Measurements from ENCODE around the gene ZNF354C. TPM values are rescaled to one million over a fixed set of nuclear protein-coding genes. Genes with fewer than 3 reads are reported as not detected.
A peak's percentile ranks its signal among the peaks of the same experiment; 100 is the strongest.

ZNF354C gene
- total RNA-seq: 1 to 10 TPM; 4.8 to 6.3 TPM

DNA sequence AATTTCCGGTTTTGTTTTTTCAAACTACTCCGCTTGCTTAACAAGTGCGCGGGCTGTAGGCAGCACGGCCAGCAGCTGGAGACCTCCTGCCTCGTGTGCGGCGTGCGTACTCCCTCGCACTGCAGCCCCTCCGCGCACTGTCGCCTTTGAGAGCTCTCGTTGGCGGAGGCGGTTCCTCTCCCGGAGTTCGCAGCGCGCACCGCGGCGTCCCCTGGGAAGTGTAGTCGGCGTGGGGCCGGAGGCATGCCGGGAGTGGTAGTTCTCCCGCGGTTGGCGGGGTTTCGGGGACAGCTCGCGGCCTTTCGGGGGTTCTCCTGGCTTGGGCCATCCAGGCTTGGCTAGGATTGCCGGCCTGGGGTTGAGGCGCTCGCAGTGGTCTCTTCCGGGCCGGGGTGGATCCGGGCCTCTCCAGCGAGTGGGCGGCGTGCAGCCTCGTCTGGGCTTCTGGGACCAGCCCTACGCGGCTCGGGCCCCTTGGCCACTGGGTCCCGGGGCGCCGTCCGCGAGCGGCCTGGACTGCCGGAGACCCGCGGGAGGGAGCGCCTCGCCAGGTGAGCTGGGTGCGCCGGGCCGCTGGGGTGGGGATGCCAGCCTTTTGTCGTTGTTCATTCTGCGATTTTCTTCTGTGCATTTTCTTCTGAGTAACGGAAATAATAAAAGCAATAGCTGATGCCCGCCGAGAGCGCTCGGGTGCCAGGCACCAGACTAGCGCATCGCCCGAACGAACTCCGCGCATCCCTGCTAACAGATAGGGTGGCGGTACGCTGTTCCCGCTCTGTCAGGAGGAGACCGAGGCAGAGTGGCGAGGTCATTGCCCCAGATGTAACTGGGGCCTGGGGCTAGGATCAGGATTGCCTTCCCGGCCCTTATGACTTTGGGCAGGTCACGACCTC lies at the start of gene ZNF354C:
Gene ZNF354C (plus strand): TSS at position 258 of the 893 bp plus-strand sequence. CDS start 1,696 bp downstream, outside the sequence.
- peak; percentile 98 for ATAC-seq (replicated peaks)
- H3K27ac Mint-ChIP-seq: peak within 1 kb of the TSS; percentile 90
- H3K9me3 Mint-ChIP-seq: peaks cover 4% of the 10 kb centered on the region
- peaks cover 9% of the 10 kb centered on the region for H3K4me1 Mint-ChIP-seq
- H3K4me3 Mint-ChIP-seq: peak within 1 kb of the TSS; percentile 89
- H3K27me3 Mint-ChIP-seq: no peaks in the 10 kb centered on the region
- peaks cover 36% of the 10 kb centered on the region for H3K36me3 Mint-ChIP-seq (ENCODE audit: low read depth)

DNA sequence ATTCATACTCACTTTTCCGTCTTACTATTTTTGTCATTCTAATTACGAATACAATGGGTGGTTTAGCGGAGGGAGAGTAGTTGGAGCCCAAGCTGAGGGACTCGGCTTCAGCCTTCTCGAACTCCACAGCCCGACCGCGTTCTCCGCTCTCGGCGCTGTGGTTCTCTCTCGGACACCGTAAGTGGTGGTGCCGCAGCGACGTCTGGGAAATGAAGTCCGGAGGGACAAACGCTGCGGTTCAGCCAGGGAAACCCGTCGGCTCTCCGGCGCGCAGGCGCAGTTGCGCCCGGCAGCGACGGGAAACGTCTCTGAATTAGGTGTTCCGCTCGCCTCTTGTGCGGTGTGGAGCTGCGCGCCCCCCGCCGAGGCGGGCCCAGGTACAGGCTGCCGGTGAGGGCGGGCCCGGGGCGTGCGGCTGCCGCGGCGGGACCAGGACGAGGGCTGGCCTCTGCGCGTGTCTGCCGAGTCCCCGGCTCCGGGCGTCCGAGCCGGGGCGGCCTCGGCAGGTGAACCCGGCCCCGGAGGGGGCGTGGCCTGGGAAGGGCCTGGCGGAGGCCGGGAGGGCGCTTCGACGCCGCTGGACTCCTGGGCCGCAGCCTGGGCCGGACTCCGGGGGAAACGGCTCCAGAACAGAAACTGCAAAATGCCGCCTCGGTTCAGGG lies 36.5 kb upstream of the ZNF354C start, which contains the start of gene ZNF879:
Gene ZNF879 (plus strand): TSS at position 277 of the 662 bp plus-strand sequence. CDS start 1,201 bp downstream, outside the sequence.
- Mint-ChIP-seq H3K36me3 (ENCODE audit: low read depth) (peaks cover 39% of the 10 kb centered on the region), H3K27ac (peak within 1 kb of the TSS; percentile 88), H3K27me3 (no peaks in the 10 kb centered on the region), H3K4me3 (peak within 1 kb of the TSS; percentile 88), H3K4me1 (peaks cover 4% of the 10 kb centered on the region), H3K9me3 (peaks cover 16% of the 10 kb centered on the region)
- ATAC-seq (replicated peaks): peak; percentile 95

DNA sequence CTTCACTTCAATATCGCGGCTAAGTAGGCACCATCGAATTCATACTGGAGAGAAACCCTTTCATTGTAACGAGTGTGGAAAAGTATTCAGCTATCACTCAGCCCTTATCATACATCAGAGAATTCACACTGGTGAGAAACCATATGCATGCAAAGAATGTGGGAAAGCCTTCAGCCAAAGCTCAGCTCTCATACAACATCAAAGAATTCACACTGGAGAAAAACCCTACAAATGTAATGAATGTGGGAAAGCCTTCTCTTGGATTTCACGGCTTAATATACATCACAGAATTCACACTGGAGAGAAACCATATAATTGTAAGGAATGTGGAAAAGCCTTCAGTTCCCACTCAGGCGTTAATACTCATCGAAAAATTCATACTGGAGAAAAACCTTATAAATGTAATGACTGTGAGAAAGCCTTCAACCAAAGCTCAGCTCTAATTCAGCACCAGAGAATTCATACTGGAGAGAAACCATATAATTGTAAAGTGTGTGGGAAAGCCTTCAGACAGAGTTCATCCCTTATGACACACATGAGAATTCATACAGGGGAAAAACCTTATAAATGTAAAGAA lies 27.1 kb upstream of the ZNF354C start:
- no peak overlapping the region for H3K4me3 Mint-ChIP-seq
- peaks cover 54% of the 10 kb centered on the region for H3K36me3 Mint-ChIP-seq (ENCODE audit: low read depth)
- H3K27ac Mint-ChIP-seq: no peak overlapping the region
- H3K27me3 Mint-ChIP-seq: no peaks in the 10 kb centered on the region
- peaks cover 39% of the 10 kb centered on the region for H3K9me3 Mint-ChIP-seq
- ATAC-seq (replicated peaks): no peak
- no peaks in the 10 kb centered on the region for H3K4me1 Mint-ChIP-seq

DNA sequence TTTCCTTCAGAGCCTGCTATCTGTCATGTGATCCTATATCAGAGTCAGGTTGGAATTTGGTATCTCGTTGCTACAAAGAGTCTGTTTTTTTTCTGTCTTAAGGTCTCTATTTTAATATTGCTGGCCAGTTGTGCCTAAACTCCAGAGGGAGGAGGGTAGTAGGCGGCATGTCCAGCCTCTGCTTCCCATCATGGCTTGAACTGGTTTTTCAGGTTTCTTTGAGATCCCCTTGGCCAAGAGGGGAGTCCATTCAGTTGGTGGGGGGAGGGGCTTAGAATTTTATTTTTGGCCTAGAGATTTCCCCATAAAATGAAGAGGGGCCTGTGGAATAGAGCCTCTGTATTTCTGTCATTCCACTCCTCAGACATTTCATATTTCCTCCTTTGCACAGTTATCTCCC lies 15.4 kb upstream of the ZNF354C start:
- Mint-ChIP-seq H3K9me3 (peaks cover 26% of the 10 kb centered on the region), H3K27ac (no peak overlapping the region), H3K27me3 (peaks cover 7% of the 10 kb centered on the region), H3K36me3 (ENCODE audit: low read depth) (no peaks in the 10 kb centered on the region), H3K4me1 (no peaks in the 10 kb centered on the region), H3K4me3 (no peak overlapping the region)
- no peak for ATAC-seq (replicated peaks)

DNA sequence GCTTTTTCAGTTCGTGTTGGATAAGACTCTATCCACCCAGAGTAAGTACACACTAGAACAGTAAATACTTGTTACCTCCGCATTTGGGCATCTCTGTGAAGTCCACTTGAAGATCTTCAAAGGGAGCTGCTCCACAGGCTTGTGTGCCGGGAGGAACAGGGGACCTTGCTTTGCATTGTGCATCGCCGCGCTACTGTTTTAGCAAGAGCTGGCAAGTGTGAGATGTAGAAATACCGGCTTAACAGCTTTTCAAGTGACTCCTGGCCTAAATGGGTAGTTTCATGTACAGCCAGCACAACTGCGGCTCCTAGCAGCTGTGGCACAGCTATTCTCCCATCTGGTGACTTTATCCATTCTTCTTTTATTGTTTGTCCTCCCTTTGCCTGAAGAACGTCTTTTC lies 8.4 kb upstream of the ZNF354C start:
- Mint-ChIP-seq H3K4me3 (no peak overlapping the region), H3K4me1 (no peaks in the 10 kb centered on the region), H3K27ac (no peak overlapping the region), H3K27me3 (peaks cover 3% of the 10 kb centered on the region), H3K36me3 (ENCODE audit: low read depth) (no peaks in the 10 kb centered on the region), H3K9me3 (peaks cover 16% of the 10 kb centered on the region)
- no peak for ATAC-seq (replicated peaks)

DNA sequence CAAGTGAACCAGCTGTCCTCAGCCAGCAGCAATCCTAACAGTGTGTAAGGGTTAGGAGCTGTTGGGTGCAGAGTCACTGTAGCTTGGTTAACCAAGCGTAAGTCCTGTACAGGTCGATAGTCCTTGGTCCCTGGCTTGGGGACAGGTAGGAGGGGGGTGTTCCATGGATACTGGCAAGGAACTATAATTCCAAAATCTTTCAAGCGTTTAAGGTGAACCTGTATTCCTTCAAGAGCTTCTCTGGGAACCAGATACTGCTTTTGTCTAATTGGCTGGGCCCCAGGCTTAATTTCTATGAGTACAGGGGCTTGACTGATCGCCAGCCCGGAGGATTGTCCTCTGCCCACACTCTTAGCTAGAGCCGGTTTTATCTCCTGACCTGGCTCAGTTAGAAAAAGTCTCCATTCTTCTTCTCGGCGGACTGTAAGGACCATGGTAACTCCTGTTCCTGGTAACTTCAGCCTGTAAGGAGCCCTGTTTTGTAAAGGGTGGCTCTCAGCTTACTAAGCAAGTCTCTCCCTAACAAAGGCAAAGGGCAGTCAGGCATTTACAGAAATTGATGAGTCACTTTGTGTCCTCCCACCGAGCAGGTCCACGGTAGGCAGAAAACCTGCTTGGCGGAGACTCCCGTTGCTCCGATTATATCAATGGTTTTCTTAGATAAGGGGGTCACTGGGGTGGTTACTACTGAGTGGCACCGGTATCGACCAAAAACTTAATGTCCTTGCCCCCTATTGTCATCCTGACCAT lies 6.0 kb upstream of the ZNF354C start:
- no peaks in the 10 kb centered on the region for H3K27me3 Mint-ChIP-seq
- no peak for ATAC-seq (replicated peaks)
- no peak overlapping the region for H3K4me3 Mint-ChIP-seq
- H3K36me3 Mint-ChIP-seq (ENCODE audit: low read depth): no peaks in the 10 kb centered on the region
- H3K27ac Mint-ChIP-seq: no peak overlapping the region
- H3K9me3 Mint-ChIP-seq: peaks cover 6% of the 10 kb centered on the region
- H3K4me1 Mint-ChIP-seq: no peaks in the 10 kb centered on the region

DNA sequence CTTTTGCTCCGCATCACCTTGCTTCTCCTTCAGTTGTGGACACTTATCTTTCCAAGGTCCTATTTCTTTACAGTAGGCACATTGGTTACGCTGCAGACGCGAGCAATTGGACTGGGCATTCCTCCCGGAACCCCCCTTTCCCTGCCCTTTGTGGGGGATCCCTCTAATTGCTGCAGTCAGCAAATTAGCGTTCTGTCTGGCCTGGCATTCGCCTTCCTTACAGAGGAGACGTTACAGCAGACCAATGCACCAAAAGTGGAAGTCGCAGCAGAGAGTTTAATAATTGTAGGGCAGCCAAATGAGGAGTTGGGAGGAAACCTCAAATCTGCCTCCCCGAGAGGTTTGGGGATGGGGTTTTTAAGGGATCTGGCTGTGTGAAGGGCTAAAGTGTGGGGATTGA lies 5.3 kb upstream of the ZNF354C start:
- no peak overlapping the region for H3K4me3 Mint-ChIP-seq
- no peak overlapping the region for H3K27ac Mint-ChIP-seq

DNA sequence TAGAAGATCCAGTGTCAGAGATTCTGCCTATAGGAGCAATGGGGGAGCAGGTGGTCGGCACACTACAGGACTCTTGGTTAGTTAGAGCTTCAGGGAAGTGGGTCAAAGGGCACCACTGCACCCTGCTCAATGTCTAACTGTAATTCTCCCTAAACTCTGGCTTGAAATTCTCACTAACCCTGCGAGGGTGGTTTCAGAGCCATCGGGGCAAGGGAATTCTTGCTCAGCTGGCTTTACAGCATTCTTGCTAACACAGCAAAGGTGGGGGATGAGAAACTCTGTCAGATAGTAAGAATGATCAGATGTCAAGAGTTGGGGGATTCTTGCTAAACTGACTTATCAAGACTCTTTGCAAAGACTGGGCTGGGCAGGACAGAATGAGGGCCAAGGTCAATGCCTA lies 4.7 kb upstream of the ZNF354C start:
- Mint-ChIP-seq H3K9me3 (peaks cover 10% of the 10 kb centered on the region), H3K27me3 (no peaks in the 10 kb centered on the region), H3K27ac (no peak overlapping the region), H3K4me1 (peaks cover 4% of the 10 kb centered on the region), H3K4me3 (no peak overlapping the region), H3K36me3 (ENCODE audit: low read depth) (no peaks in the 10 kb centered on the region)
- ATAC-seq (replicated peaks): no peak

More for the DNA sequence above, 5.3 kb upstream of the ZNF354C start:
- no peaks in the 10 kb centered on the region for H3K36me3 Mint-ChIP-seq (ENCODE audit: low read depth)
- H3K4me1 Mint-ChIP-seq: peaks cover 4% of the 10 kb centered on the region
- peaks cover 10% of the 10 kb centered on the region for H3K9me3 Mint-ChIP-seq
- H3K27me3 Mint-ChIP-seq: no peaks in the 10 kb centered on the region
- no peak for ATAC-seq (replicated peaks)

DNA sequence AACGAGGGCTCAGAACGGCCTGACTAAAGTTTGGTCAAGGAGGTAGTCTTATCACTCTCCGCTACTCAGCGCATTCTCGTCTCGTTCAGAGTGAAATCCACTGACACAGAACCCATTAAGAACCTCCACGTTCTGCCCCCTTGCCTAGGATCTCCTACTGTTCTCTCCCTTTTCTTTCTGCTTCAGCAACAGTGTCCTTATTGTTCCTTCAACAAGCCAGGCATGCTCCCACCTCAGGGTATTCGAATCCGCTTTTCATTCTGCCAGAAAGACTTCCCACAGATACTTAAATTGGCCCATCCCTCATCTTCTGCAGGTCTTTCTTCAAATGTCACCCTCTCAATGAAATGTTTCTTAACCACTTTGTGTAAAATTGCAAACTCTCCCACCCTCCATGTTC lies 4.3 kb upstream of the ZNF354C start:
- Mint-ChIP-seq H3K27me3 (no peaks in the 10 kb centered on the region), H3K4me1 (peaks cover 4% of the 10 kb centered on the region), H3K9me3 (peaks cover 10% of the 10 kb centered on the region), H3K36me3 (ENCODE audit: low read depth) (no peaks in the 10 kb centered on the region), H3K4me3 (no peak overlapping the region), H3K27ac (no peak overlapping the region)
- ATAC-seq (replicated peaks): no peak

DNA sequence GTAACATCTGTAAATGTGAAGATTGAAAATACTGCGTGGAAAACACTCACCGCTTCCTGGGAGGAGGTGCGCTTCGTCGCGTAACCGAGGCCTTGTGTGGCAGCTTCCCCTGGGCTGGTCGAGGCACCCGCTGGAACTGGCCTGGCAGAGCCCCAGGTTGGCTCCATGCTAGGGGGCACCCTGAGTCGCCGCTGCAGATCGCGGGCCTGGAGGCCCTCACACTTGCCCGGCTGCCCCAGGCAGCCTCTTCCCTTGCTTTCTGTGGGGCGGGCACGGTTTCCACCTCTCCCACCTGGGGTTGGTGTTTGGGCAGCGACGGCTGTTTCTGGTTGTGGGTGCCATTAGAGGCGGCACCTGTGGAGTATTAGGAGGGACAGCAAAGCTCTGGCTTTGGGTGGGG lies 852 bp downstream of the ZNF354C start:
- no peak for ATAC-seq (replicated peaks)
- H3K4me3 Mint-ChIP-seq: peak overlapping the region; percentile 89
- H3K9me3 Mint-ChIP-seq: peaks cover 8% of the 10 kb centered on the region
- peaks cover 9% of the 10 kb centered on the region for H3K4me1 Mint-ChIP-seq
- peak overlapping the region; percentile 19 for H3K27ac Mint-ChIP-seq
- H3K36me3 Mint-ChIP-seq (ENCODE audit: low read depth): peaks cover 42% of the 10 kb centered on the region
- H3K27me3 Mint-ChIP-seq: no peaks in the 10 kb centered on the region

DNA sequence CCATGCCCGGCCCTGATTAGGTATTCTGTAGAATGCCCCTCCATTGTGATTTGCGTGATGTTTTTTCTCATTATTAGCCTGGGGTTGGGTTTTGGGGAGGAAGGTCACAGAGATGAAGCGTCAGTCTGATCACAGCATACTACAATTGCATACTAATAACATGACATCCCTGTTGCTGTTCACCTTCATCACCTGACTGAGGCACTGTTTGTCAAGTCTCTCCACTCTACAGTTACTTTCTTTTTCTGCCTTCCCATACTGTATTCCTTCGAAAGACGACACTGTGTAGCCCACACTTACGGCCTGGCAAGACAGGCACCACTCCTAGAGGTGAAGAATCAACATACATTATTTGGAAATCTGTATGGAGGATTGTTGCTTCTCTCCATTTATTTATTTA lies 5.5 kb downstream of the ZNF354C start:
- no peak for ATAC-seq (replicated peaks)
- Mint-ChIP-seq H3K9me3 (peaks cover 16% of the 10 kb centered on the region), H3K27ac (no peak overlapping the region), H3K27me3 (no peaks in the 10 kb centered on the region), H3K4me1 (peaks cover 5% of the 10 kb centered on the region), H3K4me3 (no peak overlapping the region), H3K36me3 (ENCODE audit: low read depth) (peaks cover 86% of the 10 kb centered on the region)

DNA sequence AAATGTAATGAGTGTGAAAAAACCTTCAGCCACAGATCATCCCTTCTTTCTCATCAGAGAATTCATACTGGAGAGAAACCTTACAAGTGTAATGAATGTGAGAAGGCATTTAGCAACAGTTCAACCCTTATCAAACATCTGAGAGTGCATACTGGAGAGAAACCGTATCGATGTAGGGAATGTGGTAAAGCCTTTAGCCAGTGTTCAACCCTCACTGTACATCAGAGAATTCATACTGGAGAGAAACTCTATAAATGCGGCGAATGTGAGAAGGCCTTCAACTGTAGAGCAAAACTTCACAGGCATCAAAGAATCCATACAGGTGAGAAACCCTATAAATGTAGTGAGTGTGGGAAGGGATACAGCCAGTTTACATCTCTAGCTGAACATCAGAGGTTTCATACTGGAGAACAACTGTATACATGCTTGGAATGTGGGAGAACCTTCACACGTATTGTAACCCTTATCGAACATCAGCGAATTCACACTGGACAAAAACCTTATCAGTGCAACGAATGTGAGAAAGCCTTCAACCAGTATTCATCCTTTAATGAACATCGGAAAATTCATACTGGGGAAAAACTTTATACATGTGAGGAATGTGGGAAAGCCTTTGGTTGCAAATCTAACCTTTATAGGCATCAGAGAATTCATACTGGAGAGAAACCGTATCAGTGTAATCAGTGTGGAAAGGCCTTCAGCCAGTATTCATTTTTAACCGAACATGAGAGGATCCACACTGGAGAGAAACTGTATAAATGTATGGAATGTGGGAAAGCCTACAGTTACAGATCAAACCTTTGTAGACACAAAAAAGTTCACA lies 19.2 kb downstream of the ZNF354C start:
- peaks cover 51% of the 10 kb centered on the region for H3K9me3 Mint-ChIP-seq
- H3K27me3 Mint-ChIP-seq: no peaks in the 10 kb centered on the region

DNA sequence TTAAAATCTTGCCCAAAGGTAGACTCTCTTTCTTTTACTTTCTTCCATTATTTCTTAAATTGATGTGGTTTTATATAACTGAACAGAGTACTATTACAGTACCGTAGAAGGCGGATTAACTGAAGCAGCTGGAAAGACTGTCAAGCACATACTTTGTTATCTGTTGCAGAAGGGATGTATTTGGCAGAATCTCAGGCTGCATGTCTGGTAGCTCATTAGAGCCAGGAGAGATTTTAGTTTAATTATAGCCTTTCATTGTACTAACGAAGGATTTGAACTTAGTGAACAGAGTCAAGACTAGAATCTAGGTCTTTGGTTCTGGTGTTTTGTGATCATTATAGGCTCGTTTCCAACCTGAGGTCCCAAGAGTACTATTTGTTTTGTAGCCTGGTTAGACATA lies 20.6 kb downstream of the ZNF354C start:
- no peak for ATAC-seq (replicated peaks)
- Mint-ChIP-seq H3K4me3 (no peak overlapping the region), H3K36me3 (ENCODE audit: low read depth) (peaks cover 45% of the 10 kb centered on the region), H3K4me1 (no peaks in the 10 kb centered on the region), H3K27me3 (no peaks in the 10 kb centered on the region), H3K27ac (no peak overlapping the region), H3K9me3 (peaks cover 52% of the 10 kb centered on the region)

More for the DNA sequence above, 19.2 kb downstream of the ZNF354C start:
- ATAC-seq (replicated peaks): no peak
- Mint-ChIP-seq H3K4me1 (no peaks in the 10 kb centered on the region), H3K27ac (no peak overlapping the region), H3K4me3 (no peak overlapping the region), H3K36me3 (ENCODE audit: low read depth) (peaks cover 53% of the 10 kb centered on the region)
